GM21528 (cell line): Measurements from ENCODE around the gene NUDT4.

Experiments used
- ATAC-seq: cut with Tn5 transposase; IDR thresholded peaks from one replicate; pipeline ENCODE4 v1.9.1; 2021; ENCODE audit warnings: mild to moderate bottlenecking, moderate library complexity; ENCODE audit not compliant: unreplicated experiment, low FRiP score

NUDT4 gene

GRCh38 chr12:93377252-93378195 lies at the start of gene NUDT4:
NUDT4 (plus strand) TSS chr12:93377925; CDS start chr12:93378323, 398 bp downstream.
- ATAC-seq, result peak; percentile 70

DNA sequence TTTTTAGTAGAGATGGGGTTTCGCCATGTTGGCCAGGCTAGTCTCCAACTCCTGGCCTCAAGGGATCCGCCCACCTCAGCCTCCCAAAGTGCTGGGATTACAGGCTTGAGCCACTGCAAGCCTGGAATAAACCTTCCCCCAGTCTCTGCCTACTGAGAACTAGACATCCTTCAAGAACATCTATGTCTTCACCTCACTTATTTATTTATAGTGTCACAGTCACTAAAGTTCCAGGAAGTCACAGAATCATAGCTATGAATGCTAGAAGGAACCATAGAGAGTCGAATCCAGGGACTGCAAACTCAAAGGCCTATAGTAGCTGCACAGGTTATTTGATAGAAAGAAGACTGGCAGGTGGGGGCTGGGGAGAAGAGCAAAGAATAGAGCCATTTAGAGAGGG lies 44.7 kb upstream of the NUDT4 start:
- no peak for ATAC-seq

DNA sequence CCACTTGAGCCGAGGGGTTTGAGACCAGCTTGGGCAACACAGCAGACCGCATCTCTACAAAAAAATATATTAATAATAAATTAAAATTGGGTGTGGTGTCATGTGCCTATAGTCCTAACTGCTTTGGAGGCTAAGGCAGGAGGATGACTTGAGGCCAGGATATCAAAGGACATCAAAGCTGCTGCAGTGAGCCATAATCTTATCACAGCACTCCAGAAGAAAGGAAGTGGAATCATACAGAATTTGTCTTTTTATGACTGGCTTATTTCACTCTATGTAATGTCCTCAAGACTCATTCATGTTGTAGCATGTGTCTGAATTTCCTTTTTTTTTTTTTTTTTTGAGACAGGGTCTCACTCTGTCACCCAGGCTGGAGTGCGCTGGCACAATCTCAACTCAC lies 43.9 kb upstream of the NUDT4 start:
- ATAC-seq, result no peak

DNA sequence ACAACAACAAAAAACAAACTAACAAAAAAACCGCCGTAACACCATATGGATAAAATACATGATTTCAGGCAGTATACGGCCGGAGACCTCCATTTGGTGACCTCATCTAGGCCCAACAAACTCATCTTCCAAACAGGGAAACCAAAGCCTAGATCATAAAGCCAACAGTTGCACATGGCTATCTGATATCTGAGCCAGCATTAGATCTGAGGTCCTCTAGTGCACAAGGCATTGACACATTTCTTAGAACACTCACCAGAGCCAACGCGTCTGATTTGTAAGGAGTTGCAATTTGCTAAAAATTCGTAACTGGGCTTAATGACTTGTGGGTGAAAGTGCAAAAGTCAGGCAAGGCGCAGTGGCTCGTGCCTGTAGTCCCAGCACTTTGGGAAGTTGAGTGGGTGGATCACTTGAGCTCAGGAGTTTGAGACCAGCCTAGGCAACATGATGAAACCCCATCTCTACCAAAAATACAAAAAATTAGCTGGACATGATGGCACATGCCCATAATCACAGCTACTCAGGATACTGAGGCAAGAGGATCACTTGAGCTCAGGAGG lies 42.0 kb upstream of the NUDT4 start:
- no peak for ATAC-seq

DNA sequence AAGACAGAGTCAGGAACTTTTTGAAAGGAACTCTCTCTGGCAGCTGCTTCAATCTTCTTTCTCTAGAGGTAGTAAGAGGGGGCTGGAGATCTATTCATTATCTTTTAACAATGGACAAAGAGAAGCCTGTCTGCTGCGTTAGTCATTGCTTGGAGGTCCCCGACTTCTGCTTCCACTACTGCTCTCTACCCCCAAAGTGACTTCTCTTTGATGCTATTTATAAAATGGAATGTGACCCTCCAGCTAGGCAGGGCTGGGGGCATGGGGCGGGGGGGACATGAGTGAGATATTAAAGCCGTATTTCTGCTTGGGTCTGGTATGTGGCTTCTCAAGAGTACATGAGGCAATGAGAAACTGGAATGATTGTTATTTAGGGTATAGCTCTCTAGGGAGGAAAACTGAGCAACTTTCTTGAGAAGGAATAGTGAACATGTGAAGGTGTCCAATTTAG lies 41.4 kb upstream of the NUDT4 start:
- no peak for ATAC-seq

DNA sequence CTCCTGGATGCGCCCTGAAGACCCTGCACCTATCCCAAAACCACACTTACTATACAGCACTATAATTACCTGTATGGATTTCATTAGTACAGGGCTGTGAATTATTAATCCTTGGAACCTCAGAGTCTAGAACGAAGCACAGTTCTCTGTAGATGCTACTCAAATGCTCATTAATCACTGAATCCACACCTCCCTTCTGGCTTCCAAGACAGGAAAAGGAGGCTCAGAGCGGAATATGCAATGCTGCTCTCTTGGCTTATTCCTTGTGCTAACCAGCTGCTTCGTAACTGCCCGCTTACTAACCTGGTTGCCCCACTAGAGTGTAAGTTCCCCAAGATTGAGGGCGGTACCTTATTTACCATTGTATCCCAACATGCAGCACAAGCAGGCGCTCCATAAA lies 39.1 kb upstream of the NUDT4 start:
- ATAC-seq, result no peak

GRCh38 chr12:93339695-93340094 lies 38.0 kb upstream of the NUDT4 start:
- no peak for ATAC-seq

- ATAC-seq, result no peak
These were observed 36.2 kb upstream of the NUDT4 start for GRCh38 chr12:93341409-93342049.

DNA sequence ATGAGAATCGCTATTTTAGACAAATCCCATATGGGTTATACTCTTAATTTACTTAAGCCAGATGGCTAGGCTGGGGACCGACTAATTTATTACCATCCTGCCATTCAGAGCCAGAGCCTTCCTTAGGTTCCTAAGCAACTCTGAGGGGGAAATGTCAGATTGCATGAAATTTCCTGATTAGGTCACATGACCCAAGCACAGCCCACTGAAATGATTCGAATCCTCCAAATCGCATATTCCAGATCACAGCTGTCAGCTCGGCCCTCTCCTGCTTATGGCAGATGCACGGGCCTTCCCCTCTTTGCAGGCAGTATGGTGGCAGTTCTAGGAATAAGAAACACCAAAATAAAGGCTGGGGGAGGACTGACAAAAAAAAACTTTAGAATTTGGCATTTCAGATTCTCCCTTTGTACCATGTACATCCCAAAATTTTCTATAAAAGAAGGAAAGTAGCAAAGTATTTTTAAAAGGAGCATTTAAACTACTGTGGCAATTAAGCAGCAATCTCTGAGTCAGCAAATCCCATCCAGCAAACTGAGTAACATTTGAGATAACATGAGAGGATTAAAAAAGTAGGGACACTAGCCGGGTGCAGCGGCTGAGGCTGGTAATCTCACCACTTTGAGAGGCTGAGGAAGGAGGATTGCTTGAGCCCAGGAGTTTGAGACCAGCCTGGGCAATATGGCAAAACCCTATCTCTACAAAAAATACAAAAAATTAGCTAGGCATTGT lies 30.5 kb upstream of the NUDT4 start:
- no peak for ATAC-seq

DNA sequence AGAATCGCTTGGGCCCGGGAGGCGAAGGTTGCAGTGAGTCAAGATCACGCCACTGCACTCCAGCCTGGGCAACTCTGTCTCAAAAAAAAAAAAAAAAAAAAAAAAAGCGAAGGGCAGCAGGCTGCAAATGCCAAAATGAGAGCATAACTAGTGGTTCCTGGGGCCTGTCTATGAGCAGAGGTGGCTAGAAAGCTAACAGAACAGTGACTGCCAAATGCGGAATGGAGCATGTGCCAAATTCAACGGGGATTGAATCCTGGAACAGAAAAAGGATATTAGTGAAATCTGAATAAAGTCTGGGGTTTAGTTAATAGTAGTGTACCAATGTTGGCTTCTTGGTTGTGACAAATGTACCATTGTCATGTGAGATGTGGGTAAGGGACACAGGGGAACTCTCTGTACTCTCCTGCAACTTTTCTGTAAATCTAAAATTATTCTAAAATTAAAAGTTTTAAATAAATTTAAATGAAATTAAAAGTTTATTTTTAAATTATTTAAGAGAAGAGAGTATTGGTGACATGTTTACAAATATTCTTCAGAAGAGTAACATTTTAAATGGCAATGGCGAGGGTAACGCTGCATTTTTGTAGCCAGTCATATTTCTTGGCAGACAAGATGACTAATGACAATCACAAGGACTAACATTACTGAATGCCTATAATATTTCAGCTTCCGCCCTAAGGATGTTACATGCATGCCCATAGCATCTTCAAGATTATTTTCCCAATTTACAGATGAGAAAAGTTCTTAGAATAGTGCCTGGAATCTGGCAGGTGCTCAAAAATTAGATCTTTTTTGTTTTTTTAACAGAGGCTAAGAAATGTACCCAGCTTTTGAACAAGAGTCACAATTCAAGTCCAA lies 28.9 kb upstream of the NUDT4 start:
- ATAC-seq, result no peak

GRCh38 chr12:93351726-93352125 lies 26.0 kb upstream of the NUDT4 start:
- no peak for ATAC-seq

GRCh38 chr12:93352321-93352720 lies 25.4 kb upstream of the NUDT4 start:
- ATAC-seq, result no peak

DNA sequence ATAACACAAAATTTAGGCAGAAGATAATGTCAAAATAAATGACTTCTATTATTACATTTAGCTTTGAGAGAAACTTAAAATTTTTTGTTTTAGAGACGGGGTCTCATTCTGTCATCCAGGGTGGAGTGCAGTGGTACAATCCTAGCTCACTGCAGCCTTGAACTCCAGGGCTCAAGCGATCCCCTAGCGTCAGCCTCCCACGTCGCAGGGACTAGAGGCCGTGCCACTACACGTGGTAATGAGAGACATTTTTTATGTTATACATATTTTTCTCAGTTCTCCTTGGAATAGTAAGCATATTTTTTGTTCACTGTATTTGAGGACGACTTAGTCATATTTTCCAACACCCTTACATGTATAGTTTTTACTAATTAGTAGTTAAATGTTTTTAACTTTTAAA lies 21.5 kb upstream of the NUDT4 start:
- ATAC-seq, result no peak

DNA sequence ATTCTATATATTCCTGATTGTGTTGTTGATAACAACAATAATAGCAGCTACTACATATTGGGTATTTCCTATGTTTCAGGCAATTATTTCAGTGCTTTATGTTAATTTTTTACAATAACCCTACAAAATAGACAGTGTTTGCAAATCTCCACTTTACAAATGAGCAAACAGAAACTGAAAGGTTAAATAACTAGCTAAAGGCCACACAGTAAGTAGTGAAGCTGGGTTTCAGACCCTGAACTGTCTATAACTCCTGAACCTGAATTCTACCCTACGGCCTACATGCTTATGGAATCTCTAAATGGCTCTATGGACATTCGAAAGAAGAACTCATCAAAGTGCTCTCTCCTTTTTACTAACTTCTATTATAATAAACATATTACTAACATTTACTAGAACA lies 19.7 kb upstream of the NUDT4 start:
- ATAC-seq, result peak; percentile 71

DNA sequence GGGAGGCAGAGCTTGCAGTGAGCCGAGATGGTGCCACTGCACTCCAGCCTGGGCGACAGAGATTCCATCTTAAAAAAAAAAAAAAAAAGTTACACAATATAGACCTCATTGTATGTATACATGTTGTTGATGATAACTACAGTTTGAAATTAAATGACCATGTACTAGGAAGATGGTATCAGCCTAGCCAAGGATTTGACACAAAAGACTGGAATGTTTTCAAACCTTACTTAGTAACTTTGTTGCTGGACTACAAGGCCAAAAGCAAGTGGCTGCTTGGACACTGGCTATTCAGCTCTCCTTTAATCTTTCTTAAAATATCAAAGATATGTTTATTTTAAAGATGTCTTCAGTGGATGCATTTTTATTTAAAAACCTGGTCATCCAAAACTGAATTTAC lies 18.9 kb upstream of the NUDT4 start:
- ATAC-seq, result no peak

GRCh38 chr12:93360688-93361087 lies 17.0 kb upstream of the NUDT4 start:
- ATAC-seq, result no peak

DNA sequence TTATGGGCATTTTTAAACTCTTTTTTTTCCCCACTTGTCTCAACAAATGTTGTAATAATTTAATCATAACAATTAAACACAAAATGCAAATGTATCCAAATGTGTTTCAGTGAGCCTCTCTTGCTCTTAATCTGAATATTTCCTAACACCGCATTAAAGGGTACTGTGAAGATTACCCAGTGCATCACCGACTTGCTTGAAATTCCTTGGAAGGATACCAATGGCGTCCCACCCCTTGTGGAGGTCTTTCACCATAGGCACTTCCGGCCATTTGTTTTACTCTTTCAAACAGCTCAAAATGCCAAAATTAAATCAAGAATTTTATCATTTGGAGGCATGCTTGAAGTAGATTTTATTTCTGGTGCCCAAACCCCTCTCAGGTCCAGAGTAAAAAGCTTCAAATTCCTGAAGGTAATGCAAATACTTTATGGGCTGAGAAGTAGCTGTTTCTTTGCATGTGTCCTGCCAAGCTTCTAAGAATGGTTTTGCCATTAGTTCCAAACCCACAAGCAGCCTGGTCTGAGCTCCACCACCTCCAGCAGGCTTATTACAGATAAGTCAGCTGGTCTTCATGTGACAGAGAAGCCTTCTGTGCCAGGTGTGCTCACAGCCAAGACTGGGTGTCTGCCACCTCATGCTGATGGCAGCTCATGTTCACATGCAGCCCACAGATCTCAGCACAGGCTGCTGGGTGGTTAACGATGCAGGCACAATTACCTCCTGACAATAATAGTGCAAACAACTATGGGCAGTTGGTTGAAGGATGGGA lies 16.4 kb upstream of the NUDT4 start:
- no peak for ATAC-seq

DNA sequence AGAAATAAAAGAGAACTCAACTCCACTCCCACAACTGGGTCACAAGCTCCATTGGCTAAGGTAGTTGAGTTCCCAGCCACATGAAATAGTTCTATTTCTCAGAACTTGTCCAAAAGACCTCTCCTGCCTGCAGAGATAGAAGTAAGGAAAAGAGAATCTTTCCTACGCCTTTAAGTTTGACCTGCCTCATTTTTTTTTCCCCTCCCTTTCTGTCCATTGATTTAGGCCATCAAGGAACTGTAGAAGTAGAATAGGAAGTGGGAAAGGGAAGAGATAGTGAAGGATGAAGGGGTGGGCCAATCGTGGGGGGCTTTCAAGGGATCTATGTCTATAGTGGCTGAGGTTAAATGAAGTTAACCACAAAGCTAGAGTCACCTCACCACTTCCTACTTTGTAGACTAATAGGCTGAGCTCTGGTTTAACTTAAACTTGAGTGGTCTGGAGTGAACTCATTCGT lies 13.9 kb upstream of the NUDT4 start:
- peak; percentile 59 for ATAC-seq
